ENCODE data around the gene GPRC5C.
"Not testable (repeated sequence)": the region's sequence is repeated elsewhere in the genome, so short reads cannot be mapped to it uniquely, and the experiment has no call there.

GPRC5C gene, protein sequence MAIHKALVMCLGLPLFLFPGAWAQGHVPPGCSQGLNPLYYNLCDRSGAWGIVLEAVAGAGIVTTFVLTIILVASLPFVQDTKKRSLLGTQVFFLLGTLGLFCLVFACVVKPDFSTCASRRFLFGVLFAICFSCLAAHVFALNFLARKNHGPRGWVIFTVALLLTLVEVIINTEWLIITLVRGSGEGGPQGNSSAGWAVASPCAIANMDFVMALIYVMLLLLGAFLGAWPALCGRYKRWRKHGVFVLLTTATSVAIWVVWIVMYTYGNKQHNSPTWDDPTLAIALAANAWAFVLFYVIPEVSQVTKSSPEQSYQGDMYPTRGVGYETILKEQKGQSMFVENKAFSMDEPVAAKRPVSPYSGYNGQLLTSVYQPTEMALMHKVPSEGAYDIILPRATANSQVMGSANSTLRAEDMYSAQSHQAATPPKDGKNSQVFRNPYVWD

DNA sequence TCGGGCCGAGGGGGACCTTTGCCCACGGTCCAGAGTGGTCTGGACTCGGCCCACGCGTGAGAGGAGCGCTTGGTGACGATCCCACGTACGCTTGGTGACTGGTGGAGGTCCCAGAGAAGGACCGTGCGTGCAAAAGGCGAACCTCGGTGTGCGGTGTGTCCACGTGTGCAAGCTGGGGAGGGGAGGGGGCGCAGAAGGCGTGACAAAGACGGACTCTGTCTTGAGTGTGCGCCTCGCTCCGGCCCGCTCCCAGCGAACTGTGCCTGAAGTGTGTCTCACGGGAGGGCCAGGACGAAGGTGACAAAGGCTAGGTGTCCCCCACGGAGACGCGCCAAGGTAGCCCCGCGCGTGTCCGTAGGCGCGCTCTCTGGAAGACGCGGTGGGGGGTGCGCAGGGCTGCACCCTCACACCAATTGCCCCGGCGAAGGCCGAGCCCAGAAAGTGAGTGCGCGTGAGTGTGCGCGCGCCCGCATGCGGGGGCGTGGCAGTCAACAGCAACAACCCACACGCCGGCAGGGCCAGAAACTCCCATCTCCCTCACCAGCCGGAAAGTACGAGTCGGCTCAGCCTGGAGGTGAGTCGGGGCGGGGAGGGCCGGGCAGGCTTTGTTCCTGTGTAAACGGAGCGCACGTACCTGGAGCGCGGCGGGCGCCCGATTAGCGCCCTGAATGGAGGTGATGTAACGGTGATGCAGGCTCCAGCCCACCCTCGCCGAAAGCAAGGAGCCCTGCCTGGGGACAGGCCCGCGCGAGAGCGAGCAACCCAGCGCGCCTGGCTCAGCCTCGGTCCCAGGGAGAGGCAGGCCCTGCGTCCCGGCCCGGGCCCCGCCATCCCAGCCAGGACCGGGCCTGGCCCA, at the start of gene GPRC5C:
GPRC5C (plus strand) TSS at position 521 of the 856 bp plus-strand sequence. CDS start 7,689 bp downstream, outside the sequence.
- peak; percentile 62 for DNase-seq

DNA sequence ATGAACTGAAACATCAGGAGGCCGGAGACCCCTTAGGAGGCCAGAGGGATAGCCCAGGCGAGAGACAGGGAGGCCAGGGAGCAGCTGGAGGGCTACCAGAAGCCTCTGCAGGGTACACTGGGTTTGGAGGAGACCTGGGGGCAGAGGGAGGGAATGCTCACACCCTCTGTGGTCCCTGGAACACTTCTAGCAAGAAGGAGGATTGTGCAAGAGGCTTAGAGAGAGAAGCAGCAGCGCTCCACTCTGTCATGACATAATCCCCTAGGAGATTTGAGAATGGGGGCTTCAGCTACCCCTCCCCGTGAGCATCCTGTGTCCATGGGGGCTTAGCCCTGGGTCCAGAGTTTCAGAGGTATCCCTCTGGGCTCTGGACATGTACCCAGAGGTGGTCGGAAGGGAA, 48.7 kb upstream of the GPRC5C start:
- no peak for DNase-seq

DNA sequence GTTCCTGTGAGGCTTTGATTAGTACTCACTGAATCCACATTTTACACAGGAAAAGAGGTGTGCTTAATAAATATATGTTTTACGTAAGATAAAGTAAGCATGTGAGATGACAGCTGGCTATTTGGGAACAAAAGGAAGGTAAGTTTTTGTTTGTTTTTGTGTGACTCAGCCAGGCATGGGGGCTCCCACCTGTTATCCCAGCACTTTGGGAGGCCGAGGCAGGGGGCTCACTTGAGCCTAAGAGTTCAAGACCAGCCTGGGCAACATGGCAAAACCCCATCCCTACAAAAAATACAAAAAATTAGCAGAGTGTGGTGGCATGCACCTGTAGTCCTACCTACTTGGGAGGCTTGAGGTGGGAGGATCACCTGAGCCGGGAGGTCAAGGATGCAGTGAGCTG, 46.7 kb upstream of the GPRC5C start:
- no peak for DNase-seq

DNA sequence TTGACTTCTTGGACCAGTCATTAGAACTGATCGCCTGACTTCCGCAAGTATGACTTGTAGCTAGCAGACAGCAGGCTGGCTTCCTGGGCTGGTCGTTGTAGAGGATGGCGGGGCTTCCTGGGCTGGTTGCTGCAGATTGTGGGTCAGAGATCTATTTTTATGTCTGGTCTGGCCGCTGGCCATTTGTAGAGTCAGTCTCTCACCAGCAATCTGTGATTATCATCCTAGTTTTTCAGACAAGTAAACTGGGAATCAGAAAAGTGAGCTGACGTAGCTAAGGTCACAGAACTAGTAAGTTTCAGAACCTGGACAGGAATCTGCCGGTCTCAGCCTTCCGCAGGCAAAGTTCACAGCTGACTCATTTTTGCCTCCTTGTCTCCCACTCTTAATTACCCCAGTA, 45.5 kb upstream of the GPRC5C start:
- DNase-seq: no peak

DNA sequence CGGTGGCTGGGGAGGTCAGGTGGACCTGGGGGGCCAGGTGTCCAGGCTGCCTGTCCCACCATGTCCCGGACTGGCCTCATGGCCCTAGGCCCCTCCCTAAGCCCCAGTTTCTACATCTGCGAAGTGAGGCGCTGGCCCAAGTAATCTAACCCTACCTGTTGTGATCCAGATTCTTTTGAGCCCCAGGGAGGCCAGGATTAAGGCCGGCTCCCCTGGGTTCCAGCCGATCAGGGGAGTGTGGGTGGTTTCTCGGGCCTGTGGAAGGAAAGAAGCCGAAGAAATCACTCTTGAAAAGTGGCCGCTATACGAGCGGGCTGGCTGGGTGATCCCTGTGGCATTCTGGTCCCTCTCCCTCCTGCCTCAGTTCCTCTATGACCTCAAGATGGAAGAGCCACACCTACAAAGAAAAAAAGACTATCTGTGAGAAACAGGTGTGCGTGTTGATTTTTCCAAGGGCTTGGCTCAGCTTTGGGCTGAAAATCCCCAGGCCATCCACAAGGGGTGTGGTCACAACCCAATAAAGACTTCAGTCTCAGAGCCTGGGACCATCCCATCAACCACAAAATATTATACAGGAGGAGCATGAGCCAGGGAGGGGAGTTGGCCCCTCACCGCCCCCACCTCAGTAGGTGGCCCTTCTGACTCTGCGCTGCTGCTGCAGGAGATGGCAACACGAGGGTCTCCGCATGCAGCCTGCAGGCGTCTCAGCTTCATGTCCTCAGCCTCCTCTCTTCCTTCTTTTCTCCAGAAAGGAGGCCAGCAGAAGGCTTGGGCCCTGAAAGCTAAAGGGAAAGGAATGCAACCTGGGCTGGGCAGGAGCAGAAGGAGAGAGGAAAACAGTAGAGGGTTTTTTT, 44.3 kb upstream of the GPRC5C start:
- no peak for DNase-seq

DNA sequence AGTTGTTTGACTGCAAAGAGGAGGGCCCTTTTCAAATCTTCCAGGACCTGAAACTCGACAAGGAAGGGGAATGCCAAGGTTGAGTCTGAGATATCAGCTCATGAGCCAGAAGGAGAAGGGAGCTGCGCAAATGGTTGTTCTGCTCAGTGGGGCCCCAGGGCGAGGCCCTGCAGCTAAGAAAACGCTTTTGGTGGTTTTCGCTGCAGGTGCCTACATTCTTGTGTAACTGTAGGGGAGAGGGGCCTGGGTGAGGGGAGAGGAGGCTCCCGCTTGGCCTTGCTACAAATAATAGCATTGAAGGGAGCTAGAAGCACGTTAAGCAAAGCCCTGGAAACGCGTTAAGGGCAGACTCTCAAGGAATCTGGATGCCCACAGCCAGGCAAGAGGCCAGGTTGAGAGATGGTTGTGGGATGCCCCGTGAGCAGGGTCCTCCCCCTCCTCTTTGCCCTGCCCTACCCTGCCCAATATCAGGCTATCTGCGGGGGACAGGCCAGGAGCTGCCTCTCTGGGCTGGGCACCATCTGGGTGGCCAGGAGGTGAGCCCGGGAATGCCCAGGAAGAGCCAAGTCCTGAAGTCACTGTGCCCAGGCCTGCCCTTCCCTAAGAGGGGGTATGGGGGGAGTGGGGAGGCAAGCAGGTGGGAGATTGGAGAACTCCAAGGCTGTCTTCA, 42.7 kb upstream of the GPRC5C start:
- no peak for DNase-seq

DNA sequence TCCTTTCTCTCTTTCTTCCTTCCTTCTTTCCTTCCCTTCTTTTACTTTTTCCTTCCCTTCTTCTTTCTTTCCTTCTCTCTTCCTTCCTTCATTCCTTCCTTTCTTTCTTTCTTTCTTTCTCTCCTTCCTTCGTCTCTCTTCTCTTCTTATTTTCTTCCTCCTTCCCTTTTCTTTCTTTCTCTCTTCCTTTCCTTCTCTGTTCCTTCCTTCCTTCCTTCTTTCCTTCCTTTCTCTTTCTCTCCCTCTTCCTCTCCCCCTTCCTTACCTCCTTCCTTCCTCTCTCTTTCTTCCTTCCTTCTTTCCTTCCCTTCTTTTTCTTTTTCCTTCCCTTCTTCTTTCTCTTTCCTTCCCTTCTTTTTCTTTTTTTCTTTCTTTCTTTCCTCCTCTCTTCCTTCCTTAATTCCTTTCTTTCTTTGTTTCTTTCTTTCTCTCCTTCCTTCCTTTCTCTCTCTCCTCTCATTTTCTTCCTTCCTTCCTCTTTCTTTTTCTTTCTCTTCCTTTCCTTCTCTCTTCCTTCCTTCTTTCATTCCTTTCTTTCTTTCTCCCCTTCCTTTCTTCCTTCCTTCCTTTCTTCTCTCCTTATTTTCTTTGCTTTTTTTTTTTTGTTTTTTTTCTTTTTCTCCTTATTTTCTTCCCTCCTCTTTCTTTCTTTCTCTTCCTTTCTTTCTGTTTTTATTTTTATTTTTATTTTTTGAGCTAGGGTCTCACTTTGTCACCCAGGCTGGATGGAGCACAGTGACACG, 41.8 kb upstream of the GPRC5C start:
- DNase-seq: no peak

DNA sequence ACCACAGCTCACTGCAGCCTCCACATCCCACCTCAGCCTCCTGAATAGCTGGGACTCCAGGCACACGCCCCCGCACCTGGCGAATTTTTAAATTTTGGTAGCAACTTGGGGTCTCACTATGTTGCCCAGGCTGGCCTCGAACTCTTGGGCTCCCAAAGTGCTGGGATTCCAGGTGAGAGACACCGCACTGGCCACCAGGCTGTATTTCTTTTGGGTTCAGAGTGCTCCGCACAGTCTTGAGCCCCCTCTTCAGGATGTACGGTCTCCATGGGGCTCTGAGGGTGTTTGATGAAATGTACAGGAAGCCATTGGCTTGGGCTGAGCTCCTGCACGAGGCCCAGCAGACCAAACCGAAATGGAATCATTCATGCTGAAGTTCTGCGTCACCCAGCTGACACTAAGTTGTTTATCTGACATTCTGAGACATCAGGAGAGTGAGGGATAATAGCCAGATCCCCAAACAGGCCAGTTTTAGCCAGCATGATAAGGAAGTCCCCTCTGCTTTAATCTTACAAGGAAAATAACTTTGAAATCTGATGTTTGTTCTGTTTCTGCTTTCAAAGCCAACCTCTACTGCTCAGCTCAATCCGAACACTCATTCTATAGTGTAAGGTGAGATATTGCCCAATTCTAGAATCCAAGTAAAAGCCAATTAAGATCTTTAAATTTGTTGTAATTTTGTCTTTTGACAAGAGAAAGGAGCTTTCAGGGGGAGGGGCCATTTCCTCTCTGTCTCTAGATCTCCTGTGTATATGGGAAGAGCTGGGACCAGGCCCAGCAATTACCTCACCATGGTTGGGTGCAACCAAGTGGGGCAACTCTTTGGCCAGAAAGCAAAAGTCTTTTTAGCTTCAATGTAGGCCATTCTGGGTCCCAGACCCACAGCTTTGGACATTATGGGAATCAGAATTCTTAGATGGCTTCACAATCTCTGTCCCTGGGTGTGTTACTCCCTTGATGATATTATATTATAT, 40.9 kb upstream of the GPRC5C start:
- DNase-seq: no peak

DNA sequence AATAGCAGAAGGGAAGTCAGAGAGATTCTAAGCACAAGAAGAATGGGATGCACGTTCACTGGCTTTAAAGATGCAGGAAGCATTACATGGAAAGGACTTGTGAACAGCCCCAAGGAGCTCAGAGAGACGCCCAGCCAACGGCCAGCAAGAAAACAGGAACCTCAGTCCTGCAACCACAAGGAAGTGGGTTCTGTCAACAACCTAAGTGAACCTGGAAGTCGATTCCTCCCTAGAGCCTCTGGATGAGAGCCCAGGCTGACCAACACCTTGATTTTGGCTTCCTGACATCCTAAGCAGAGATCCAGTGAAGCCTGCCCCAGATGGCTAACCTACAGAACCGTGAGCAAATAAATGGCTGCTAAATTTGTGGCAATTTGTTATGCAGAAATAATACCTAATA, 40.1 kb upstream of the GPRC5C start:
- DNase-seq: no peak

DNA sequence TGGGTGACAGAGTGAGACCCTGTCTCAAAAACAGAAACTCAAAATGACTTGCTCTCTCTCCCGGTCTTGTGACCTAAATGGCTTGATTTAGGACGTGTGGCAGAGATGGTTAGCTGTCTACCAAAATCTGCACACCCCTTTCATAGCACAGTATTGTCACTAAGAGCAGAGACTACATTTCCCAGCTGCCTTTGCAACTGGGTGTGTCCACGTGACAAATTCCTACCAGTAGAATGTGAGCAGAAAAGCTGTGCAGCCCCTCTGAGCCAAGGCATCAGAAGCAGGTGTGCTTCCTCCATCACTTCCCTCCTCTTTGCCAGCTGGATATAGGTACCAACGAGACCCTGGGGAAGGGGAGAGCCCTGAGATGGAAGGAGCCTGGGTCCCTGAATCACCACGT, 39.0 kb upstream of the GPRC5C start:
- no peak for DNase-seq

DNA sequence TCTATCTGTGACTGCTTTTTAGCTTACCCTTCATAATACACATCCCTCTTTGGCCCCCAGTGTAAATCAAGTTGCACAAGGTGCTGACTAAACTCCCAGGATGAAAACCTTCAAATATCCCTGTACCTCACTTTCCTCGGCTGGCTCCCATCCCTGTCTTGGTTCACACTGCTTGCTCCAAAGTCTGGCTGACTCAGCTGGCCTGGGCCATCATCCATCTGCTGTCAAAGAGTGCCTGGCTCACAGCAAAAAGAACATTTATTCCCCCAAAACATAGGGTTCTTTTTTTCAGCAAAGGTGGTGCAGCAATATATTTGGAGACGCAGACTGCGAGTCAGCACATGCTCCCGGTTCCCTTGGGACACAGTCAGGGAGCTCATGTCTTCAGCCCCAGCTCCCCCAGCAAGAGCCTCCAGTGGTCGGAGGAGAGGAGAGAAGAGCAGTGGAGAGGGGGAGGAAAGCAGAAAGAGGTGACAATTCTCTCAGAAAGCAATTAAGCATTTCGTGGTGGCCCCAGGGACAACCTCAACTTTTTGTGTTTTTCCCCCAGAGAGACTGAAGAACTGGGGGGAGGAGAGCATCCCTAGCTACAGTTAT, 38.4 kb upstream of the GPRC5C start:
- DNase-seq: no peak

DNA sequence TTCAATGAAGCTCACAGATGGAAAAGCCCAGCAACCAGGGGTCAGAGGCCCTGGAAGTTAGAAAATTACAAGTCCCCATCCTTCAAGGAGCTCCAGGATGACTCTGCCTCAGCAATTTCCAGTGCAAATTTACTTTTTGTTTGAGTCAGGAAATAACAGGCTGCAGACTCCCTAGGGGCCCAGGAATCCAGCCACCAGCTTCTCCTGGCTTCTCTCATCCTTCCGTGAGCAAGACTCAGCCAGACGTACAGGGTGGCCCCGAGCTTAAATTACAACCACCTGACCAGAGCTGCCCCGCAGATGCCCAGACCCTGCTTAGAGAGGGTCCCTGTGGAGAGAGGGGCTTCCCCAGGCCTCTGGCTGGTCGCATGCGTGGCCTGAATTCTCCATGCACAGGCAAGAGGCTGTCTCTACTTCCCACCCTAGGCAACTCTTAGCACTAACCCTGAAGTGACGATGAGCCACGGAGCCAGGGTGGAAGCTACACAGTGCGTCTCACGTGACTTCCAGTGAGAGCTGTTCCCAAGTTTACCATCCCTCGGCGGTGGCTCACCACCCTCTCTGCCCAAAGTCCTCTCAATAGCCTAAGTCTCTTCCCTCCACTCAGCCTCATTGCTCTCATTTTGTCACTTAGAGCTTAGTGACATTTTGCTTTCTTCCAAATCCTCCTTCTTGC, 37.5 kb upstream of the GPRC5C start:
- DNase-seq: no peak

DNA sequence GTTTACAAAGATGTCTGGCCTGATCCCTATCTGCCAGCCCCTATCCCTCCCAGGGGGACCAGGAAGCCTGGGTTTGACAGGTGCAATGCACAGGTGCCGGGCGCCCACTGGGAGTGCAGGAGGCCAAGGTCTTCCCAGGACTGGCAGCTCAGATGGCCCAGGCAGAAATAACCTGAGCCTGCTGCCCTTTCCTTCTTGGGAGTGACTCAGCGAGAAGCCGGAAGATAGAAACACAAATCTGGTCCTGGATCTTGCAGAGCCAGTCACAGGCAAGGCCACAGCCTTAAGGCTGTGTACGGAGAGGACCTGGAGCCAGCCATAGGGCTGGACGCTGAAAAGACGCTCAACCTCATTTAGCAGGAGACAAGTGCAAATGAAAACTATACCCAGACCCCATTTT, 36.9 kb upstream of the GPRC5C start:
- DNase-seq: no peak

DNA sequence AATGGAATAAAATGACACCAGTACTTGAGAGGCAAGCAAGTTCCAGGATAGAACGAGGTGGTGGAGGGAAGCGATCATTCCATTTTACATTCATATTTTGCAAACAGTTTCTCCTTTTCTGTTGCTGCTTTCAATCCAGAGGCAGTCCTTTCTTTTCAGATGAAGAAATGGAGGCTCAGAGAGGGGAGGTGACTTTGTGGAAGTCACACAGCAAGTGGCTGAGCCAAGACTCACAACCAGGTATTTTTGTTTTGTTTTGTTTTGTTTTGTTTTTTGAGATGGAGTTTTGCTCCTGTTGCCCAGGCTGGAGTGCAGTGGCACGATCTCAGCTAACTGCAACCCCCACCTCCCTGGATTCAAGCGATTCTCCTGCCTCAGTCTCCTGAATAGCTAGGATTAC, 35.3 kb upstream of the GPRC5C start:
- DNase-seq: no peak

DNA sequence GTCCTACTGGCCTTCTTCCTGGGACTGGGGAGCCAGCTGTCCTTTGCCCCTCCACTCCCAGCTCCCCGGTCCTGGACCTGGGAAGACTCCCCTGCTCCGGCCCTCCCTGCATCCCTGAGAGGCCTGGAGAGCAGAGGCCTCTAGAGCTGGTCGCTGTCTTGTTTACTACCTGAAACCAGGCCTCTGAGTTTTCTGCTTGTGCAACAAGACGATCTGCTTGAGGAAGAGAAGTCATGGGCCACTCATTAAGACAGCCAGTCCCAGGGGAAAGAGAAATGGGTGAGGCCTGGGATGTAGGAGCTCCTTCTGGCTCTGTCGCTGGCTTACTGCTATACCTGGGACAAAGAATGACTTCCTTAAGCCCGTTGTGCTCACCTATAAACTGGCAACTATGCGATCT, 29.8 kb upstream of the GPRC5C start:
- DNase-seq: no peak

DNA sequence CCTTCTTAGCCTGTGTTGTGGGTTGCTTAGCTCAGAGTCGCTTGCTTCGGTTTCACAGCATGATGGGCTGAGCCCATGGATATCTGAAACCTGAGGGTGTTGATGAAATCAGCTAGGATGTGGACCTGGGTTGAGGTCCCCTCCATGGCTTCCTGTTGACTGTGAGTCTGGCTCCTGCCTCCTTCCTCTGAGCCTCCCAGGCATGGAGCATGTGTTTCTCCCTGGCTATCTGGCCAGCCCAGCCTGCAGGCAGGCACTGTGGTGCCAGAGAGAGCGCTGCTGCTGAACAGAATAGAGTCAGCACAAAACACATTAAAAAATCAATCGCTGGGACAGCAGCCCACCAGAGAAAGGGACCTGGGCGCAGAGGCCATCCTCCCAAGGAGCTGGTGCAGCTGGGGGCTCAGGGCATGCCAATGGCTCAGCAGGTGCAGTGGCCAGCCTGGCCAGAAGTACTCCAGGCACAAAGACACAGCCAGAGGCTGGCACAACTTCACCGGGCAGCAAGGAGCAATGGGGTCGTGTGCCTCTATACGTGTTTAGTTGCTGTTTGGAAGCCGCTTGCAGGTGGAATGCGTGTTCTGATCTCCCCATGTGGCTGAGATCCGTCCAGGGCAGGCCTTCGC, 28.3 kb upstream of the GPRC5C start:
- DNase-seq: no peak

DNA sequence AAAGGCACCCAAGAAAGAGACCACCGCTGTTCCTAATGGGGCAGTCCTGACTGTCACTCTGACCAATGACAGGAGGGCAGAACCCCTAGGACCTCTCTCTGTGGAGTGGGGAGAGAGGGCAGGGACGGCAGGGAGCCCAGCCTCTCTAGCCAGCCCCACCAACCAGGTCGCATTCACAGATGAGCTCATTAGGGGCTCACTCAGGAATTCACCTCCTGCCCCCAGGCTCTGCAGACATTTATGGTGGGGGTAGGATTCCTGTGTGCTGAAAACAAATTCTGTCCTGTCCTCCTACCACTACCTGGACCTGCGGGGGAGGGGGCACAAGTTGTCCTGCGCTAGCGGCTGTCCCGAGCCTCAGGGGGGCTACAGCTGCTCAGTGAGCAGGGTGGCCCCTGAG, 27.7 kb upstream of the GPRC5C start:
- DNase-seq: no peak

DNA sequence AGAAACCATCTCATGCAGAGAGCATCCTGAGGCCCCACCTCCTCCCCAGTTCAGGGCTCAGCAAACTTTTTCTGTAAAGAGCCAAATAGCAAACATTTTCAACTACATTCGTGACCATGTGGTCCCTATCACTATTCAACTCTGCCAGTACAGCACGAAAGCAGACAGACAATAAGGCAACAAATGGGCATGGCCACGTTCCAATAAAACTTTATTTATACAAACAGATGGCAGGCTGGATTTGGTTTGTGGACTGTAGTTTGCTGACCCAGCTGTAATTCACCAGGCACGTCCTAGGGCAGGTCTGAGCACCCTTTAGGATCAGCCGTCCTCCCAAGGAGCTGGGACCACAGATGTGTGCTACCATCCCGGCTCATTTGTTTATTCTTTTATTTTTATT, 27.1 kb upstream of the GPRC5C start:
- DNase-seq: no peak

DNA sequence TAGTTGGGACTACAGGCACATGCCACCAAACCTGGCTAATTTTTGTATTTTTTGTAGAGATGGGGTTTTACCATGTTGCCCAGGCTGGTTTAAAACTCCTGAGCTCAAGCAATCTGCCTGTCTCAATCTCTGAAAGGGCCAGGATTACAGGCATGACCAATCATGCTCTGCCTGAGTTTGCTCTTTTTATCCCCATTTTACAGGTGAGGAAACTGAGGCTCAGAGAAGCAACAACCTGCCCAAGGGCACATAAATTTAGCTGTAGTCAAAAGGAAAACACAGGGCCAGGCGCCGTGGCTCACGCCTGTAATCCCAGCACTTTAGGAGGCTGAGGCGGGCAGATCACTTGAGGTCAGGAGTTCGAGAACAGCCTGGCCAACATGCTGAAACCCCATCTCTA, 26.6 kb upstream of the GPRC5C start:
- DNase-seq: not testable (repeated sequence)
